ENCODE results near the gene TYW3. TPM values are rescaled to one million over a fixed set of nuclear protein-coding genes. Genes with fewer than 3 reads are reported as not detected.
A peak's percentile ranks its signal among the peaks of the same experiment; 100 is the strongest.
"Not testable (repeated sequence)": the region's sequence is repeated elsewhere in the genome, so short reads cannot be mapped to it uniquely, and the experiment has no call there.

TYW3 gene
- total RNA-seq, 1 donor from 2014 or later: 9.5 TPM

GRCh38 chr1:74717626-74718025 is 15.3 kb upstream of the TYW3 start:
- Histone ChIP-seq H3K36me3 (ENCODE audit: control insufficient read depth, insufficient read depth, low read length) (peaks cover 3% of the 10 kb centered on the region), H3K4me3 (ENCODE audit: low read depth, low read length) (no peak overlapping the region)

GRCh38 chr1:74726063-74726462 is 6.9 kb upstream of the TYW3 start:
- no peak for TF ChIP-seq CTCF (IDR thresholded peaks at IDR 0.05; ENCODE audit: insufficient read depth, low read length, poor library complexity, severe bottlenecking)
- no peak for DNase-seq (ENCODE audit: low read depth)

More at GRCh38 chr1:74717626-74718025, 15.3 kb upstream of the TYW3 start:
- DNase-seq (ENCODE audit: low read depth): no peak
- no peak for TF ChIP-seq CTCF (IDR thresholded peaks at IDR 0.05; ENCODE audit: insufficient read depth, low read length, poor library complexity, severe bottlenecking)
- no peaks in the 10 kb centered on the region for H3K27me3 ChIP-seq (ENCODE audit: control insufficient read depth, insufficient read depth, low read length)

GRCh38 chr1:74728736-74729135 is 4.2 kb upstream of the TYW3 start:
- Histone ChIP-seq H3K27me3 (ENCODE audit: control insufficient read depth, insufficient read depth, low read length) (no peaks in the 10 kb centered on the region), H3K4me3 (ENCODE audit: low read depth, low read length) (no peak overlapping the region), H3K36me3 (ENCODE audit: control insufficient read depth, insufficient read depth, low read length) (no peaks in the 10 kb centered on the region)
- no peak for DNase-seq (ENCODE audit: low read depth)
- TF ChIP-seq CTCF (IDR thresholded peaks at IDR 0.05; ENCODE audit: insufficient read depth, low read length, poor library complexity, severe bottlenecking): no peak

More at GRCh38 chr1:74726063-74726462, 6.9 kb upstream of the TYW3 start:
- H3K36me3 ChIP-seq (ENCODE audit: control insufficient read depth, insufficient read depth, low read length): no peaks in the 10 kb centered on the region
- no peak overlapping the region for H3K4me3 ChIP-seq (ENCODE audit: low read depth, low read length)
- no peaks in the 10 kb centered on the region for H3K27me3 ChIP-seq (ENCODE audit: control insufficient read depth, insufficient read depth, low read length)

GRCh38 chr1:74729741-74730478 is 3.0 kb upstream of the TYW3 start:
- no peaks in the 10 kb centered on the region for H3K36me3 ChIP-seq (ENCODE audit: control insufficient read depth, insufficient read depth, low read length)
- no peak overlapping the region for H3K4me3 ChIP-seq (ENCODE audit: low read depth, low read length)
- DNase-seq (ENCODE audit: low read depth): peak; percentile 32
- TF ChIP-seq CTCF (IDR thresholded peaks at IDR 0.05; ENCODE audit: insufficient read depth, low read length, poor library complexity, severe bottlenecking): no peak
- H3K27me3 ChIP-seq (ENCODE audit: control insufficient read depth, insufficient read depth, low read length): no peaks in the 10 kb centered on the region

GRCh38 chr1:74731399-74732052 is 1.4 kb upstream of the TYW3 start:
- Histone ChIP-seq H3K27me3 (ENCODE audit: control insufficient read depth, insufficient read depth, low read length) (no peaks in the 10 kb centered on the region), H3K4me3 (ENCODE audit: low read depth, low read length) (peak overlapping the region; percentile 58), H3K36me3 (ENCODE audit: control insufficient read depth, insufficient read depth, low read length) (no peaks in the 10 kb centered on the region)
- no peak for TF ChIP-seq CTCF (IDR thresholded peaks at IDR 0.05; ENCODE audit: insufficient read depth, low read length, poor library complexity, severe bottlenecking)
- DNase-seq (ENCODE audit: low read depth): peak; percentile 73

GRCh38 chr1:74732071-74732946 is 643 bp upstream of the TYW3 start:
- not testable (repeated sequence) for H3K27me3 ChIP-seq (ENCODE audit: control insufficient read depth, insufficient read depth, low read length); DNase-seq (ENCODE audit: low read depth); H3K36me3 ChIP-seq (ENCODE audit: control insufficient read depth, insufficient read depth, low read length)
- H3K4me3 ChIP-seq (ENCODE audit: low read depth, low read length): peak overlapping the region; percentile 58
